Measurements from ENCODE around the gene ERP44.
"Not testable (repeated sequence)": the region's sequence is repeated elsewhere in the genome, so short reads cannot be mapped to it uniquely, and the experiment has no call there.

Gene ERP44

DNA sequence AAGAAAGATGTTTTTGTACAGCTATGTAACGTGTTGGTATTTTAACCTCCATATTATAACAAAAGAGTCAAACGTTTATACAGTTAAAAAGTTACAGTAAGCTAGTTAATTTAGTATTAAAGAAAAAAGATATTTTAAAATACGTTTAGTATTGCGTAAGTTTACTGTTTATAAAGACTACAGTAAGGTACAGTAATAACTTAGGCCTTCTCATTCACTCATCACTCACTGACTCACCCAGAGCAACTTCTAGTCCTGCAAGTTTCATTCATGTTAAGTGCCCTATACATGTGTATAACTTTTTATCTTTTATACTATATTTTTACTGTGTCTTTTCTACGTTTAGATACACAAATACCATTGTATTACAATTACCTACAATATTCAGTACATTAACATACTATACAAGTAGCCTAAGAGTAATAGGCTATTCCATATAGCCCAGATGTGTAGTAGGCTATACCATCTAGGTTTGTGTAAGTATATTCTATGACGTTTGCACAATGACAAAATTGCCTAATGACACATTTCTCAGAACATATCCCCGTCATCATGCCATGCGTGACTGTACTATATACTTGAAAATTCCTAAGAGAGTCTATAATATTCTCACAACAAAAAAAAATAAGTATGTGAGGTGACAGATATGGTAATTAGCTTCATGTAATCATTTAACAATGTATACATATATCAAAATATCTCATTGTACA, 33.8 kb downstream of the ERP44 start:
- no peak for DNase-seq

DNA sequence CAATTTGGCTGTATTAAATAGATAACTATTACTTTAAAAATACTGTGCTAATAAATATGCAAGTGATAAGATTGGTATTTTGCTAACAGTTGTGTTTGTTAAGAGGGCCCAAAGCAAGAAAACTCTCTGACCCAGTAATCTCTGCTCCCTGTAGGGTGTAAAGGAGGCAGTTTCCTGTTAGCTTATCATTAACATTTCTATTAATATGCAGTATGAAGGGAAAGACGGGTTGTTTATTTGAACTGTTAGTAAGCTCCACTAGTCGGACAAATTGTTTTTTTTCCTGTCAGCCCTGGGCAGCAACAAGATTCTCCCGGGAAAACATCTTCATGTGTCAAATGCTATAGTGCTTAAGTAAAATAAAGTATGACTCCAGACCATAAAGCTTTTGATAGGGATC, 35.6 kb downstream of the ERP44 start:
- DNase-seq = no peak

DNA sequence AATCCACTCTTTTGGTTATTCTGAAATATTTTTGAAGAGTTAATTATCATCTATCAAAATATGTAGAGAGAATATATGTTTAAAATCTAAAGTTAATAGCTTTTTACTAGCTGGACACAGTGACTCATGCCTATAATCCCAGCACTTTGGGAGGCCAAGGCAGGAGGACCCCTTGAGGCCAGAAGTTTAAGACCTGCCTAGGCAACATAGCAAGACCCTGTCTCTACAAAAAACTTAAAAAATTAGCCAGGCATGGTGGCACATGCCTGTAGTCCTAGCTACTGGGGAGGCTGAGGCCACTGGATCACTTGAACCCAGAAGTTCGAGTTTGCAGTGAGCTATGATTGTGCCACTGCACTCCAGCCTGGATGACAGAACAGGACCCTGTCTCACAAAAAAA, 36.1 kb downstream of the ERP44 start:
- not testable (repeated sequence) for DNase-seq

DNA sequence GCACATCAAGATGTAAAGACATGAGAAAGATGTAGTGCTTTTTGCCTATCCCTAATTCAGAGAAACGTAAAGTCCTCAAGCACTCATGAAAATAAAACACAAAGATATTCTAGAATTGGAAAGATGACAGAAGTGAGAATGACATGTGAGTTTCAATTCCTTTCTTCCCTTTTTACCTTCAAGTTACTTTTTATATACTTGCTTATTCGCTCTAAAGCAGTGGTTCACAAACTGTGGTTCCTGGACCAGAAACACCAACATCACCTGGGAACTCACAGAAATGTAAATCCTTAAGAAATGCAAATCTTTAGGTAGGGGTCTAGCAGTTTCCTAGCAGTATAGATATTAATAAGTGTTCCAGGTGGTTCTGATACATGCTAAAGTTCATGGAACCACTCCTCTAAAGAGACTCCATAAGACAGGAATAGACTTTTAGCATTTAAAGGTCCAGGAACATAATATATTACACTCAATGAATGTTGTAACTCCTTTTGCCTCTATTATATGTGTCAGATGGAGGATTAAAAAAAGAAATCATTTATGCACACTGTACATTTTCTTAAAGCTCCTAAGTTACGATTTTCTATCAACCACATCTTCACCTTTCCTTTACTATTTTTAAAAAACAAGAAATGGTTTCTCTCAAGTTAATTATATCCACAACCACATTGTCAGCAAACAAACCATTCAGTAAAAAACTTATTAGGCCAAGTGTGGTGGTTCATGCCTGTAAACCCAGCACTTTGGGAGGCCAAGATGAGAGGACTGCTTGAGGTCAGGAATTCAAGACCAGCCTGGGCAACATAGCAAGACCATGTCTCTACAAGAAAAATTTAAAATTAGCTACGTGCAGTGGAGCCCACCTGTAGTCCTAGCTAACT, 39.9 kb downstream of the ERP44 start:
- DNase-seq = no peak

DNA sequence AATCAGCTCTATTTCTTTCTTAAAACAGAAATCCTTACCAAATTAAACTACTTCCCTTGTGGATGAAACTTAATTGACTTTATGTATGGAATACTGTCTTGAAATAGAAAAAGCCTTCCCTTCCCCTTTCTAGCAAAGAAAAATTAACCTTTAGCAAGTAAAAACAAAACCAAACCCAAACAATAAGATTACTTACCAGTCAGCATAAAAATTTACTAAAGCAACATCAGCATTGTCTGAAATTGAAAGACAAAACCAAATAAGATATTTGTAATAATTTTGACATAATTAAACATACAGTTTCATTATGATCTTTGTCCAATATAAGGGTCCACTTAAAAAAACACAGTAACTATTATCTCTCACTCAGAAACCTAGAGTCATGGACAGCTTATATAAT, 41.2 kb downstream of the ERP44 start:
- no peak for DNase-seq

DNA sequence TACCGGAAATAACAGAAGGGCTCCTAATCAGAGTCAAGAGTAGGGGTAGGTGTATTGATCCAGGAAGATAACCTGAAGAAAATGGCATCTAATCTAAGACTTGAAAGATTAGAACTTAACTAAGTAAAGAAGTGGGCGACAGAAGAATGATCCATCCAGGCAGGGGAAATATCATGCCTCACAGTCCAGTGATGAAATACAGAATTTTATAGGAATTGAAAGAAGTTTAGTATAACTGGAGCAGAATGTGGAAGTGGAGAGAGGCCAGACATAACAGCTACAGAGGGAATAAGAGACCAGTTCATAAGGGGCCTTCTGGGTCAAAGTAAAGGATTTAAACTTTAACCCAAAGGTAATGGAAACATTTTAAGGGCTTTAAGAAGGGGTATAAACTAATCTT, 42.2 kb downstream of the ERP44 start:
- no peak for DNase-seq

DNA sequence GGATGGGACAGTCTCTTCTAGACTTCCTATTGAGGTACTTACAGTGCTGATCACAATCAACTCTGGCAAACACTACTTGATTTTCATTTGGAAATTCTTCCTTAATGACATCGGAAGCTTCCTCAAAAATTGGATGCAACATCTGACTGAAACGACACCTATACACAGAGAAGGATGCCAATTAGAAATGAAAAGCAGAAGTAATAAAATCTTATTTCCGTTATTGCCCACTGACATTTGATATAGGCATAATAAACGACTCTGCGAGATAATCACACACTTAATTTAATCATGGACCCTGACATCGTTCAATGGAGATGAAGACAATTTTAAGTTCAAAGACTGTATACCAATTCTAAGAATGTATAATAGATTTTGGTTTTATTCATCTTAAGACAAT, 46.4 kb downstream of the ERP44 start:
- no peak for DNase-seq

DNA sequence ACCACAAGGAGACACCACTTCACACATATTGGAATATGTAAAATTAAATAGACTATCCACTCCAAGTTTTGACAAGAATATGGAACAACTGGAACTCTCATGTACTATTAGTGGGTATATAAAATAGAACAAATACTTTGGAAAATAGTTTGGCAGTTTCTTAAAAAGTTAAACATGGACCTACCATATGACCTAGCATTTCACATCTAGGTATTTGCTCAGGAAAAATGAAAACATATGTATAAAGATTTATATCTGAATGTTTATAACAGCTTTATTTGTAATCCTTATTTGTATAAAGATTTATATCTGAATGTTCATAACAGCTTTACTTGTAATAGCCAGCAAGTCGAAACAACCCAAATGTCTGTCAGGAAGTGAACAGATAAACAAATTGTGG, 49.2 kb downstream of the ERP44 start:
- DNase-seq = no peak

DNA sequence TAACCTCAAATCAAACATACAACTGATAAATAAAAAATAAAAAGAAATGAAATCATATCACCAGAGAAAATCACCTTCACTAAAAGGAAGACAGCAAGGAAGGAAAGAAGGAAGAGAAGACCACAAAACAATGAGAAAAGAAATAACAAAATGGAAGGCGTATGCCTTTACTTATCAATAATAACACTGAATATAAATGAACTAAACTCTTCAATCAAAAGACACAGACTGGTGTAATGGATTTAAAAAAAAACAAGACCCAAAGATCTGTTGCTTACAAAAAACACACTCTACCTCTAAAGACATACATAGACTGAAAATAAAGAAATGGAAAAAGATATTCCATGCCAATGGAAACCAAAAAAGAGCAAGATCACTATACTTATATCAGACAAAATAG, 60.3 kb downstream of the ERP44 start:
- DNase-seq = no peak

DNA sequence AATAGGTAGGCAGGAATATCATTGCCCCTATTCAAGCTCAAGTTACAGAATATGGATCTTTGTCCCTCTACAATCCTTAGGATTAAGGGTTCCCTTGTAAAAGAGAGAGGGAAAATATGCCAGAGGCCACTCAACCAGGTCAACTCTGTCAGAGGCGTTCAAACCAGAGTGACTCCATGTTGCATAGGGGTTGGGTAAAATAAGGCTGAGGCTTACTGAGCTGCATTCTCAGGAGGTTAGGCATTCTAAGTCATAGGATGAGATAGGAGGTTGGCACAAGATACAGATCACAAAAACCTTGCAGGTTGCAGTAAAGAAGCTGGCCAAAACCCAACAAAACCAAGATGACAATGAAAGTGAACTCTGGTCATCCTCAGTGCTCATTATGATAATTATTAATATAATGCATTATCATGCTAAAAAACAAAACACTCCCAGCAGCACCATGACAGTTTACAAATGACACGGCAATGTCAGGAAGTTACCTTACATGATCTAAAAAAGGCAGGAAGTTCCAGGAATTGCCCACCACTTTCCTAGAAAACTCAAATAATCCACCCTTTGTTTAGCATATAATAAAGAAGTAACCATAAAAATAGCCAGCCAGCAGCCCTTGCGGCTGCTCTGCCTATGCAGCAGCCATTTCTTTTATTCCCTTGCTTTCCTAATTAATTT, 64.8 kb downstream of the ERP44 start:
- no peak for DNase-seq

DNA sequence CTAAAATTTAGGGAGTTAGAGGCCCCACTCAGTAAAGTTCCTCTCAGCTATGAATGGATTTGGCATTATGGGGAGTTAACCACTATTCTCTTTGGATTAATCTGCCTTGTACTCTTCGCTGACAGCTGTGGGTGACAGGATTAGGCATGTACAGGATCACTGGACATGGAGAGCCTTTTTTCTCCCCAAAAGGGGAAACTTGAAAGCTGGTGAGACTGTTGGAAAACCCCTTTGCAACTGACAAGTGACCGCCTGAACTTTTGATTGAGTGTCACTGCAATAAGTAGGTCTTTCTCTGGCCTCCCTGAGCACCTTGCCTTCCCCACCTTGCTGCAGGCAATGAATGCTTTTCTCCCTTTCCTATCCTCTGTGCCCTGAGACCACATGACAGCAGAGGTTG, 68.3 kb downstream of the ERP44 start:
- no peak for DNase-seq

DNA sequence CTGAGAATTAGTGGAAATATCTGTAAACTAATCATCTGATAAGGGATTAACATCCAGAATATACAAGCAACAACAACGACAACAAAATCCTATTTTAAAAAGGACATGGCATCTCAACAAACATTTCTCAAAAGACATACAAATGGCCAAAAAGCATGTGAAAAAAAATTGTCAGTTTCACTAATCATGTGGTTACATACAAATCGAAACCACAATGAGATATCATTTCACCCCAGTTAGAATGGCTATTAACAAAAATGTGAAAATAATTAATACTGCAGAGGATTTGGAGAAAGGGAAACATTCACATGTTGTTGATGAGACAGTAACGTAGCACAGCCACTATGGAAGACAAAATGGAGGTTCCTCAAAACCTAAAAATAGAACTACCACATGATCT, 69.5 kb downstream of the ERP44 start:
- DNase-seq = no peak

DNA sequence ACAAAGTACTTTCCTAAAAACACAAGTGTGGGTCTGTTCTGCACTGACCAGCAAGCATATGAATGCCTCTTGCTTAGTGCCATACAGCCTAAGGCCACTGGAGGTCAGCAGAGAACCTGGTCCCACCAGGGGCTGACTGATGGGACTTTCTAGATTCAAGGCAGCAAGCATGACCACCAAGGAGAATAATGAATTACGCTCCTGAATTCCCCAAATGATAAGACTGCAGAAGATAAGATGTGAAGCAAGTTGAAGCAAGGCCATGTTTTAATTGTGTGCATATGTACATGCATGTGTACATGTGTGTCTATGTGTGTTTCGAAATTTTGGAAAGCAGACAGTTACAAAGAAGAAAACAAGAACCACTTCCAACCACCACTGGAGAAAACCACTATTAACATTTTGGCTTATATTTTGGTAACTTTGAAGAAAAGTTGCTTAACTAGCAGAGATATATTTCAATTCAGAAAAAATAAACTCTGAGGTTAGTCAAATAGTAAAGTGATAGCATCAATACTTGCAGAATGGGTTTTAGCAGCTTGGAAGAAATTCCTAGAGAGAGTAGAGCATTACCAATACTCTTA, 70.5 kb downstream of the ERP44 start:
- no peak for DNase-seq

DNA sequence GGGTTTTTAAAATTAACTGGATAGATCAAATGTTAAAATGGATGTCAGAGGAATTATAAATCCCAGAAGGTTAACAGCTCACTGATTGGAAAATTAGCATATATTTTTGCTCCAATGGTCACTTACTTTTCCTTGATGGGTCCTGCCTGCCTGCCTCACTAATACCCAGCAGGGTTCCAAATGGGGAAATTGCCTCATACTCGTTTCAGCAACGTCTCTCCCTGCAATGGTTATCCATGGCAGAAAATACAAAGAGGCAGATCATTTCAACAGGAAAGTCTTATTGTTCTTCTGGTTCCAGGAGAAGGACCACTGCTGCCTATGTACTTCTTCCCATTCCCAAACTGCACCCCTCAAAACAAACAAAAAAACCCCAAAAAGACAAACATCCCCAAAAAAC, 71.3 kb downstream of the ERP44 start:
- no peak for DNase-seq

DNA sequence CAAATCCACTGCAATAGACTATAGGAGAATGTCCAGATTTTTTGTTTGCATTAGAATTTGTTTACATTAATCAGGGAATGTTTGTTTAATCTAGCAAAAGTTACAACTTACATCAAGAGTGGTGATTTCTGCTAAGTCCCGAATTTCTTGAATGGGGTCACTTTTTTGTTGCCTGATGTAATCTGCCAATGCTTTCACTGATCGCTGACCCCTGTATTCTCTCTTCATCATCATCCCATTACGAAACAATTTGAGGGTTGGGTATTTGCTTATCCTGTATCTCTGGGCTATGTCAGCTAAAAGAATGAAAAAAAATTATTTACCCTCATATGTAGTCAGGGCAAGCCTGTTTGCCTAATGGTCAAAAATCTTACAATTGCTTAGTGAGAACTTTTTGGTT, 76.9 kb downstream of the ERP44 start:
- DNase-seq = no peak

DNA sequence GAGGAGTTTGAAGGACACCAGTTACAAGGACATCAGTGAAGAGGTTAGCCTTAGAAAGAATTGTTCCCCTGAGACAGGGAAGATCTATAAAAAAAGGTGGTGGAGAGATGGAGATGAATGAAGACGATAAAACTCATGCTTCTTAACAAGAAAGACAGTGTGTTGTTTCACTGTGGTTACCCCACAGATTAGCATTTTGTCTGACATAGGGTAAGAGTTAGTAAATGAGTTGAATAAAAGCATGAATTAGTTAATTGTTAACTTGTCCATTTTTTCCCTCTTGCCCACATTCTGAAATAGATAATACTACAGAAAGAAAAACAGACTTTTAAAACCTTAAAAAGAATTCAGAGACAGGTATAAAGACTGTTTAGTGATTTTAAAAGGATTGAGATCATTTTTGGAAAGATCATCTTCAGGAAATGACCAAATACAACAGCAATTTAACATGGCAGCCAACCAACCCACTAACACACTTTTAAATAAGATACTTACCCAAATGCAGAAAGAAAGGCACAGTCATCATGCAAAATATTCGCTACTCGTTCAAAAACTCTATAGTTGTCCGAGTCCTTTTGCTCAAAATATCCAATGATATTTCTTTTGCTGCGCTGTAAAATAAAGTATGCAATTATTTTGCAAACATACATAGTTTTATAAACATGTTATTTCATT, 78.5 kb downstream of the ERP44 start:
- no peak for DNase-seq

DNA sequence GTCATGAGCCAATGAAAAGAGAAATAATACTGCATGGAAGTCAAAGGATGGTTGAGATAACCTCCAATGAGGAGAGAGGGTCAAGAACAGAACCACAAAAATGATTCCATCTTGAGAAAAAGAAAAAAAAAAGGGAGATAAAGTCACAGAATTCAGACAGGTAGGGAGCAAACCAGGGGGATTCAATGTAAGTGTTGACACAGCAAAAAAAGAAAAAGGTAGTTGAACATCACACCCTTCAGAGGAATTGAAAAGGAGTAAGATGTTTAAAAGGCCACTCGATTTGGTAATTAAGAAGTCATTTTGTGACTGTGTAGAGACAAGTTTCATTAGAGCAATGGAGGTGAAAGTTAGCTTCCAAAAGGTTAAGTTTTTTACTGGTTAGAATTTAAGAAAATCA, 79.3 kb downstream of the ERP44 start:
- DNase-seq = no peak

DNA sequence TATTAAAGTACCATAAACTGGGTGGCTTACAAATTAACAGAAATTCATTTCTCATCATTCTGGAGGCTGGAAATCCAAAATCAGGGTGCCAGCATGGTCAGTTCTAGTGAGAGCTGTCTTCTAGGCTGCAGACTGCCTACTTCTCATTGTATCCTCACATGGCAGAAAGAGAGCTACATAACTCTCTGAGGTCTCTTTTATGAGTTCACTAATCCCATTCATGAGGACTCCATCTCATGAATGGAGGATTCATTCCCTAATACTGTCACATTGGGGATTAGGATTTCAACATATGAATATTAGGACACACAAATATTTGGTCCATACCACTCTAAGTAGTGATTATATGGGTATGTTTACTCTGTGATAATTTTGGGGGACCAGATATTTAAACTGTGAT, 84.0 kb downstream of the ERP44 start:
- DNase-seq = no peak

DNA sequence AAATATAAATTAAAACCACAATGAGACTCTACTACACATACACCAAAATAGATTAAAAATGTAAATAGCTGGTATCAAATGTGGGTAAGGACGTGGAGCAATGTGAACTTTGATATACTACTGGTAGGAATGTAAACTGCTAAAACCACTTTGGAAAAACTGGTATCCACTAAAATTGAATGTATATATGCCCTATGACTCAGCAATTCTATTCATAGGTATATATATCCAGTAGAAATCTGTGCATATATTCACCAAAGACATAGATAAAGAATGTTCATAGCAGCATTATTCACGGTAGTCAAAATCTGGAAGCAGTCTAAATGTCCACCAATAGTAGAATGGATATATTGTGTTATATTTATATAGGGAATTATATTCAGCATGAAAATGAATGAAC, 85.2 kb downstream of the ERP44 start:
- DNase-seq = no peak

DNA sequence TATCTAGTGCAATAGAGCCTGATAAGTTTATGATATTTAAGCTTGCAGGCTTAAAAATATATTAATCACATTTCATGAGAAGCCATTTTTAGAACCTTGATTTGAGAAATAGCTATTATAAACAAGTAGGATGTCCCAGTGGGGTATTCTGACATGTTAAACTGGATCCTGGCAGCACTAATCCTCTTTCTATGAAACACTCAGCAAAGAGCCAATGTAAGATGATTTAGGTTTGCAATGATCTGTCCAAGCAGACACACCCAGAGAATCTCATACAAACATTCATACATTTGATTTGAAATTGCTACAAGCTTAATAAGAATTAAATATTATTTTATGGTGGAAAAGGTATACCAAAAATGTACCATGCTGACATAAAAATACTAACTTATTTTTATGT, 86.5 kb downstream of the ERP44 start:
- DNase-seq = no peak

DNA sequence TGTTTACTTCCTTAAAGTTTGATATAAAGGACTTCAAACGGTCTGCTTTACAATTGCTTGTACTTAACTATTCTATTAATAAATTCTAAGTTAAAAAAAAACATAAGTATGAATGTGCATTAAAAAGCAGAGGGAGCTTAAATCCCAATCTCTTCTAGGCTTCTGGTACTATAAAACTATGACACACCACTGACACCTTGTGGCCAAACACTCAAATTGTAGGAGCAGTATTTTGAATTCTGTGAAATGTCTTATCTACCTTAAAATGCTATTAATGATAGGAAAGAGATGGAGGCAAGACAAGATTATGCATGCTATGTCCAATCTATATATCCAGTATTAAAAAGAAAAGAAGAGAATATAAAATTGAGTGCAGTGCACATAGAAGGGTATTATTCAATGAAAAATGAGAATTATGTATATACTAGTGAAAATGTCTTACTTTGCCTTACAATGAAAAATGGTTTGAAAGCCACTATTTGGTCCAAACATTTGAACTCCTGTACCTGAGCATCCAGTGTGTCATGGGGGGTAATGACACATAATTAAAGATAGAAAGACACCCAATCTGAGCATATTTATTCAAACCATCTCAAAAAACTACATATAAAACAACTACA, 87.6 kb downstream of the ERP44 start:
- DNase-seq = peak; percentile 41

DNA sequence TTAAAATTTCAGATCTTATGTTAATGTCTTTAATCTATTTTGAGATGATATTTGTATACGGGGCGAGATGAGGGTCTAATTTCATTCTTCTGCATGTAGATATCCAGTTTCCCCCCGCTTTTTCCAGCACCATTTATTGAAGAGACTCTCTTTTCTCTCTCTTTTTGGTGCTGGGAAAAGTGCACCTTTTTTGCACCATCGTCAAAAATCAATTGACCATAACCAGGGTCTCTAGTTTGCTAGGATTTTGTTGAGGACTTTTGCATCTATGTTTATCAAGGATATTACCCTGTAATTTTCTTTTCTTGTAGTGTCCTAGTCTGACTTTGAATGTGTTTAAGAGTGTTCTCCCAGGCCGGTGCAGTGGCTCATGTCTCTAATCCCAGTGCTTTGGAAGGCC, 99.0 kb downstream of the ERP44 start:
- no peak for DNase-seq

DNA sequence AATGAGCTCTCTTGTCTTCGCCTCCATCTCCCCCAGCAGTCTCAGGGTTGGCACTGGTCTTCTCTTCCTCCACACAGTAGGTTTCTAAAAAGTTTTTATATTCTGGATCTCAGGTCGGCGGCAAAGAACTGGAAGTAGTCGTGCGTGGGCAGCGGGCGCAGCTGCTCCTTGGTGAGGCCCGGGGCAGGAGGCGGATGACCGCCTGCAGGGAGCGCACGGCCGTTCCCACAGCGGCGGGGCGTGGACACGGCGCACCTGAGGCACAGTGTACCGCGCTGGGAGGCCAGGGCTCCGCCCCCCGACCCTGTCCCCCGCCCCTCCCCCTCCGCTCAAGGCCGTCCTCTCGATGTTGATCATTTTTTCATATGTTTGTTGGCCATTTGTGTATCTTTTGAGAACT, 99.9 kb downstream of the ERP44 start:
- no peak for DNase-seq

Measured in NCI-H2081 treated with DMSO at 0.1 percent for 48 hours (cell line).